Endothelial cell (in vitro differentiated cells): ENCODE data around the gene NPHS1. TPM values are rescaled to one million over a fixed set of nuclear protein-coding genes. Genes with fewer than 3 reads are reported as not detected.

Experiments
- DNase-seq: peaks from one replicate; pipeline ENCODE4 v3.0.0; 2021; ENCODE audit warnings: low spot score
- H3K27ac Mint-ChIP-seq: one replicate; pipeline ENCODE4 v1.8.0; 2021; ENCODE audit warnings: mixed read lengths, inconsistent platforms; ENCODE audit not compliant: unreplicated experiment
- H3K27me3 Mint-ChIP-seq: one replicate; pipeline ENCODE4 v1.8.0; 2021; ENCODE audit warnings: mild to moderate bottlenecking, moderate library complexity, mixed read lengths, inconsistent platforms; ENCODE audit not compliant: unreplicated experiment
- H3K36me3 Mint-ChIP-seq: one replicate; pipeline ENCODE4 v1.8.0; 2021; ENCODE audit warnings: mild to moderate bottlenecking, low read depth, mixed read lengths, inconsistent platforms; ENCODE audit not compliant: unreplicated experiment
- H3K4me1 Mint-ChIP-seq: one replicate; pipeline ENCODE4 v1.8.0; 2021; ENCODE audit warnings: mild to moderate bottlenecking, mixed read lengths, inconsistent platforms; ENCODE audit not compliant: unreplicated experiment
- H3K4me3 Mint-ChIP-seq: one replicate; pipeline ENCODE4 v1.8.0; 2021; ENCODE audit warnings: mild to moderate bottlenecking, mixed read lengths, inconsistent platforms; ENCODE audit not compliant: unreplicated experiment
- H3K9me3 Mint-ChIP-seq: one replicate; pipeline ENCODE4 v1.8.0; 2021; ENCODE audit warnings: mixed read lengths, inconsistent platforms; ENCODE audit not compliant: unreplicated experiment
- total RNA-seq: library from RNA; stranded (reverse); fragmentation: NEBNext Ultra II Directional; extraction: Animal tissue kit (Norgen Biotek cat#: 25700); gene quantifications from one replicate; pipeline ENCODE4 v1.2.1, GENCODE V29; 2021; ENCODE audit not compliant: unreplicated experiment
- TF ChIP-seq, protein P1 (sequence below): fragments of 200-600 bp; sonication (generic); IDR thresholded peaks from one replicate; pipeline ENCODE4 v1.5.0; 2021; ENCODE audit warnings: antibody characterized with exemption; ENCODE audit not compliant: unreplicated experiment

The NPHS1 gene
- total RNA-seq, 1 donor from 2014 or later: not detected

DNA sequence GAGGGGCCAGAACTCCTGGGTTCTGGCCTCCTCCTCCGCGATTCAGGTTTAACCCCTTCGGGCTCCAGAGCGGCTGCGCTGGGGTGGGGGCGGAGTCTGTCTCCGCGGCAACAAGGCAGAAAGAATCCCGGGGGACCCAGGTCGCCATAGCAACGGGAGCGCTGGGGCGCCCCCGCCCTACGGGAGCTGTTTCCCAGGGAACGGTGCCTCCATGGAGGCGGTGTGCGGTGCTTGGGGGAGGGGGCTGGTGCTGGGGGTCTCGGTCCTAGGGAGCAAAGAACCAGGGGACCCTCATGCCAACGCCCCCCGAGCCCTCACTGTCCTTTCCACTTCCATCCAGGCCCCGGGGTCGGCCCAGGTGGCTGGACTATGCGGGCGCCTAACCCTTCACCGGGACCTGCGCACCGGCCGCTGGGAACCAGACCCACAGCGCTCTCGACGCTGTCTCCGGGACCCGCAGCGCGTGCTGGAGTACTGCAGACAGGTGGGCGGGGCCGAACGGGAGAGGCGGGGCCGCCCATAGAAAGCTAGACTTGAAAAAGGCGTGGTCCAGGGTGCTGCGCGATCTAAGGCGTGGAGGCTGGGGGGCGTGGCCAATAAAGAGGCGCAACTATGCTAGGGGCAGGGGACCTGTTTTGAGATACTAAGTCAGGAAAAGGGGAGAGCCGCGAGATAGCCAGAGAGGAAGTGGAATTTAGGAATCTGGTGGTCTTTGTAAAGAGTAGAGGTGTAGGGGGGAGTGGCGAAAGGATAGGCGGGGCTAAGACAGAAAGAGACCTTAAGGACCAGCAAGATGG, 17.2 kb upstream of the NPHS1 start:
- H3K9me3 Mint-ChIP-seq: no peaks in the 10 kb centered on the region
- peak overlapping the region; percentile 83 for H3K4me3 Mint-ChIP-seq
- H3K27ac Mint-ChIP-seq: peak overlapping the region; percentile 57
- peaks cover 7% of the 10 kb centered on the region for H3K36me3 Mint-ChIP-seq
- TF ChIP-seq, protein P1, sequence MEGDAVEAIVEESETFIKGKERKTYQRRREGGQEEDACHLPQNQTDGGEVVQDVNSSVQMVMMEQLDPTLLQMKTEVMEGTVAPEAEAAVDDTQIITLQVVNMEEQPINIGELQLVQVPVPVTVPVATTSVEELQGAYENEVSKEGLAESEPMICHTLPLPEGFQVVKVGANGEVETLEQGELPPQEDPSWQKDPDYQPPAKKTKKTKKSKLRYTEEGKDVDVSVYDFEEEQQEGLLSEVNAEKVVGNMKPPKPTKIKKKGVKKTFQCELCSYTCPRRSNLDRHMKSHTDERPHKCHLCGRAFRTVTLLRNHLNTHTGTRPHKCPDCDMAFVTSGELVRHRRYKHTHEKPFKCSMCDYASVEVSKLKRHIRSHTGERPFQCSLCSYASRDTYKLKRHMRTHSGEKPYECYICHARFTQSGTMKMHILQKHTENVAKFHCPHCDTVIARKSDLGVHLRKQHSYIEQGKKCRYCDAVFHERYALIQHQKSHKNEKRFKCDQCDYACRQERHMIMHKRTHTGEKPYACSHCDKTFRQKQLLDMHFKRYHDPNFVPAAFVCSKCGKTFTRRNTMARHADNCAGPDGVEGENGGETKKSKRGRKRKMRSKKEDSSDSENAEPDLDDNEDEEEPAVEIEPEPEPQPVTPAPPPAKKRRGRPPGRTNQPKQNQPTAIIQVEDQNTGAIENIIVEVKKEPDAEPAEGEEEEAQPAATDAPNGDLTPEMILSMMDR: no peak
- H3K27me3 Mint-ChIP-seq: peaks cover 32% of the 10 kb centered on the region
- DNase-seq: peak; percentile 74
- H3K4me1 Mint-ChIP-seq: peaks cover 6% of the 10 kb centered on the region

DNA sequence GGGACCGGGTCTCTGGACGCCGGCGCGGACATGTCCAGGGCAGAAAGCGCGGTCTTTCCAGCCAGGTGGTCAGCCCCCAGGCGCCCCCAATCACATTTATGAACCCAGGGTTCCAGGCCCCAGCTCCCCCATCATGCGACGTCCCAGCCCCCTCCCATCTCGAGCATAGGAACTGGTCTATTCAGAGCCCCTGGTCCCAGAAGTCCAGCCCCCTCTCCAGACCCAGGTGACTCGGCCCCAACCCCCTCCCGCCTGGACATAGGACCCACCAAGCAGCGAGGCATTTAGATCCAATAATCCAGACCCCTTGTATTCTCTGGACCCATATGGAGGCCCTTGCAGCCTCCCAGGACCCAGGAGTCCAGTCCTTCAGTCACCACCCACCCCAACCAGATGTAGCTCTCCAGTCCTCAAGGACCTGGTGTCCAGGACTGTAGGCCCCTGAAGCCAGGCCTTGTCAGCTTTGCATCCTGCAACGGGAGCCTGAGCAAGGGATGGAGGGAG, 16.6 kb upstream of the NPHS1 start:
- H3K36me3 Mint-ChIP-seq: peaks cover 7% of the 10 kb centered on the region
- TF ChIP-seq, protein P1: no peak
- no peak overlapping the region for H3K27ac Mint-ChIP-seq
- DNase-seq: no peak
- peaks cover 35% of the 10 kb centered on the region for H3K27me3 Mint-ChIP-seq
- no peaks in the 10 kb centered on the region for H3K9me3 Mint-ChIP-seq
- H3K4me1 Mint-ChIP-seq: peaks cover 6% of the 10 kb centered on the region
- peak overlapping the region; percentile 71 for H3K4me3 Mint-ChIP-seq

DNA sequence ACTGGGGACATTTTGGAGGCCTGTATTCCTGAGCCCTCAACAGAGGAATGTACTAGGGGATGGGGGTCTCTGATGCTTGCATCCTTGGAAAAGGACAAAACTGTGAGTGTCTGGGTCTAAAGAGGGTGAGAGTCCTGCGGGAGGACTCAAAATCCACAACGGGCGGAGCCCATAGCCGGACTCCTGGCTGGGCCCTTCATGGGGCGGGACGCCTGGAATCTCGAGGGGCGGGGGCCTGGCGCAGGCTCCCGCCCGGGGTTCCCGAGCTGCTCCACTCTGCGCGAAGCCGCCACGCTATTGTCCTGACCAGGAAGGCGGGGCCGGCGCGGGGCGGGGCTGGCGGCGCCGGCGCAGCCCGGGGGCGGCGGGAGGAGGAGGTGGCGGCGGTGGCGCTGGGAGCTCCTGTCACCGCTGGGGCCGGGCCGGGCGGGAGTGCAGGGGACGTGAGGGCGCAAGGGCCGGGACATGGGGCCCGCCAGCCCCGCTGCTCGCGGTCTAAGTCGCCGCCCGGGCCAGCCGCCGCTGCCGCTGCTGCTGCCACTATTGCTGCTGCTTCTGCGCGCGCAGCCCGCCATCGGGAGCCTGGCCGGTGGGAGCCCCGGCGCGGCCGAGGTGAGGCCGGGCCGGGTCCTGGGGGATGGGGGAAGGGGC, 16.0 kb upstream of the NPHS1 start, which contains the start of gene APLP1:
Gene APLP1 (plus strand): TSS at position 403 of the 651 bp plus-strand sequence. CDS start 63 bp downstream, at position 466.
- Mint-ChIP-seq H3K27ac (no peak within 1 kb of the TSS), H3K36me3 (peaks cover 7% of the 10 kb centered on the region), H3K4me3 (peak within 1 kb of the TSS; percentile 87), H3K9me3 (no peaks in the 10 kb centered on the region), H3K27me3 (peaks cover 33% of the 10 kb centered on the region), H3K4me1 (peaks cover 6% of the 10 kb centered on the region)
- TF ChIP-seq, protein P1: no peak
- DNase-seq: peak; percentile 65

DNA sequence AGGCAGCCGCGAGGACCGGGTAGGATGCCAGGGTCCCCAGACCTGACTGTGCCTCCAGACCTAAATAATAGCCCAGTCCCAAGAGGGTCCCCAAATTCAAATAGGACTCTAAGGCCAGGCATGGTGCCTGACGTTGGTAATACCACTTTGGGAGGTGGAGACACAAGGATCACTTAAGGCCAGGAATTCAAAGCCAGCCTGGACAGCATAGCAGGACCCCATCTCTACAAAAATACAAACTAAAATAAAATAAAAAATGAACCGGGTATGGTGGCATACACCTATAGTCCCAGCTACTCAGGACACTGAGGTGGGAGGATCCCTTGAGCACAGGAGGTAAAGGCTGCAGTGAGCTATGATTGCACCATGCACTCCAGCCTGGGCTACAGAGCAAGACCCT, 10.7 kb upstream of the NPHS1 start:
- DNase-seq: no peak
- peaks cover 10% of the 10 kb centered on the region for H3K4me1 Mint-ChIP-seq
- H3K27me3 Mint-ChIP-seq: peaks cover 37% of the 10 kb centered on the region
- no peak overlapping the region for H3K27ac Mint-ChIP-seq
- H3K9me3 Mint-ChIP-seq: no peaks in the 10 kb centered on the region
- no peak overlapping the region for H3K4me3 Mint-ChIP-seq
- TF ChIP-seq, protein P1: no peak
- peaks cover 10% of the 10 kb centered on the region for H3K36me3 Mint-ChIP-seq
